ENCODE results near the gene PIK3R5.

Gene PIK3R5

GRCh38 chr17:8885163-8885966 is 80.1 kb downstream of the PIK3R5 start:
- DNase-seq, result peak in 1 of 56 donors; percentile 32

GRCh38 chr17:8884336-8884990 is 81.0 kb downstream of the PIK3R5 start:
- no peak for DNase-seq

- no peak for DNase-seq
These were observed 82.2 kb downstream of the PIK3R5 start for GRCh38 chr17:8883353-8883752.

GRCh38 chr17:8881606-8882005 is 83.9 kb downstream of the PIK3R5 start:
- DNase-seq, result no peak

- no peak for DNase-seq
These were observed 85.0 kb downstream of the PIK3R5 start for GRCh38 chr17:8880466-8880865.

GRCh38 chr17:8879410-8879809 is 86.1 kb downstream of the PIK3R5 start:
- no peak for DNase-seq

- DNase-seq, result no peak
These were observed 87.5 kb downstream of the PIK3R5 start for GRCh38 chr17:8877984-8878383.

- no peak for DNase-seq
These were observed 89.5 kb downstream of the PIK3R5 start for GRCh38 chr17:8875957-8876356.

GRCh38 chr17:8875436-8875835 is 90.1 kb downstream of the PIK3R5 start:
- no peak for DNase-seq

GRCh38 chr17:8873801-8874715 is 91.4 kb downstream of the PIK3R5 start:
- no peak for DNase-seq

GRCh38 chr17:8872705-8873435 is 92.6 kb downstream of the PIK3R5 start:
- no peak for DNase-seq

- DNase-seq, result no peak
These were observed 93.3 kb downstream of the PIK3R5 start for GRCh38 chr17:8872036-8872704.

GRCh38 chr17:8871081-8871581 is 94.4 kb downstream of the PIK3R5 start:
- DNase-seq, result no peak

GRCh38 chr17:8870406-8871040 is 95.0 kb downstream of the PIK3R5 start:
- DNase-seq, result peak in 5 of 56 donors; percentile 7 to 36 (median 15)

- no peak for DNase-seq
These were observed 96.2 kb downstream of the PIK3R5 start for GRCh38 chr17:8869114-8869815.

- DNase-seq, result no peak
These were observed 97.0 kb downstream of the PIK3R5 start for GRCh38 chr17:8868529-8868951.

GRCh38 chr17:8868092-8868491 is 97.4 kb downstream of the PIK3R5 start:
- DNase-seq, result no peak

- DNase-seq, result no peak
These were observed 98.0 kb downstream of the PIK3R5 start, which contains the start of gene PIK3R6 for GRCh38 chr17:8867361-8867981. Gene PIK3R6 (minus strand): TSS chr17:8867674. CDS start chr17:8849794, 17,880 bp downstream.

Data from amygdala (tissue), 56 donors.